HEK293 (cell line): Measurements from ENCODE around the gene ENAH.

Experiments
- CTCF ChIA-PET: fragments of 350-600 bp; formaldehyde crosslinking; extraction: SDS; loops from one replicate; lab custom pipeline; 2021; ENCODE audit warnings: antibody characterized with exemption; lab: Yijun Ruan, JAX
- POLR2A ChIA-PET: fragments of 300-600 bp; formaldehyde crosslinking; extraction: SDS; loops from one replicate; lab custom pipeline; 2020; ENCODE audit warnings: antibody characterized with exemption, inconsistent platforms; lab: Yijun Ruan, JAX
- H3K27ac ChIP-seq: fragments of 200-500 bp; sonication (Bioruptor generic); 2 replicates; pipeline ENCODE4 v1.5.1; 2014; ENCODE audit warnings: low read depth, low read length, control low read depth, inconsistent platforms; ENCODE audit errors: extremely low read depth
- H3K36me3 ChIP-seq, 2 experiments: fragments of 200-500 bp in 1 of 2; sonication (Bioruptor generic) in 1 of 2; 1 replicate in 1 of 2; 2 replicates in 1 of 2; pipeline ENCODE4 v1.5.1; 2014 to 2017; ENCODE audit warnings: inconsistent platforms in 2 of 2, low read length in 2 of 2; ENCODE audit not compliant: control insufficient read depth in 2 of 2, insufficient read depth in 1 of 2
- H3K4me1 ChIP-seq: fragments of 200-500 bp; sonication (Bioruptor generic); 2 replicates; pipeline ENCODE4 v1.5.1; 2014; ENCODE audit warnings: mild to moderate bottlenecking, low read length, inconsistent platforms; ENCODE audit not compliant: control insufficient read depth, insufficient read depth
- H3K4me3 ChIP-seq: 2 replicates; pipeline ENCODE4 v1.5.1; 2011; ENCODE audit warnings: low read depth, mild to moderate bottlenecking, control low read depth, low read length, moderate library complexity
- H3K9me3 ChIP-seq: fragments of 200-500 bp; sonication (Bioruptor generic); 2 replicates; pipeline ENCODE4 v1.5.1; 2014; ENCODE audit warnings: low read depth, low read length, inconsistent platforms; ENCODE audit not compliant: control insufficient read depth, insufficient read depth
- GLIS1 ChIP-seq: fragments of 450-650 bp; formaldehyde crosslinking; IDR thresholded peaks from 2 replicates; pipeline ENCODE4 v1.5.1; 2016; ENCODE audit warnings: missing biosample characterization, missing genetic modification characterization
- REST ChIP-seq: fragments of 450-650 bp; formaldehyde crosslinking; IDR thresholded peaks from 2 replicates; pipeline ENCODE4 v1.5.1; 2016; ENCODE audit warnings: missing biosample characterization, missing genetic modification characterization
- SETDB1 ChIP-seq: IDR thresholded peaks from one replicate; pipeline ENCODE4 v1.6.1; 2017; ENCODE audit warnings: mild to moderate bottlenecking, low read length, moderate library complexity, mixed read lengths; ENCODE audit not compliant: insufficient read length
- ZBTB10 ChIP-seq: fragments of 450-650 bp; formaldehyde crosslinking; IDR thresholded peaks from 2 replicates; pipeline ENCODE4 v1.5.1; 2016; ENCODE audit warnings: missing biosample characterization, missing genetic modification characterization
- ZBTB8A ChIP-seq: fragments of 450-650 bp; formaldehyde crosslinking; IDR thresholded peaks from 2 replicates; pipeline ENCODE4 v1.5.1; 2016; ENCODE audit warnings: missing biosample characterization, missing genetic modification characterization
- ZEB2 ChIP-seq: fragments of 450-650 bp; formaldehyde crosslinking; IDR thresholded peaks from 2 replicates; pipeline ENCODE4 v1.5.1; 2016; ENCODE audit warnings: missing biosample characterization, missing genetic modification characterization
- ZIC2 ChIP-seq: fragments of 450-650 bp; formaldehyde crosslinking; IDR thresholded peaks from 2 replicates; pipeline ENCODE4 v1.5.1; 2016; ENCODE audit warnings: missing biosample characterization, missing genetic modification characterization
- ZNF140 ChIP-seq: fragments of 450-650 bp; formaldehyde crosslinking; IDR thresholded peaks from 2 replicates; pipeline ENCODE4 v1.5.1; 2016; ENCODE audit warnings: missing biosample characterization, missing genetic modification characterization
- ZNF214 ChIP-seq: fragments of 450-650 bp; formaldehyde crosslinking; IDR thresholded peaks from 2 replicates; pipeline ENCODE4 v1.5.1; 2017; ENCODE audit warnings: missing biosample characterization, mild to moderate bottlenecking, missing genetic modification characterization, borderline replicate concordance
- ZNF239 ChIP-seq: fragments of 450-650 bp; formaldehyde crosslinking; IDR thresholded peaks from 2 replicates; pipeline ENCODE4 v1.5.1; 2016; ENCODE audit warnings: missing biosample characterization, missing genetic modification characterization
- ZNF280D ChIP-seq: fragments of 450-650 bp; formaldehyde crosslinking; IDR thresholded peaks from 2 replicates; pipeline ENCODE4 v1.5.1; 2016; ENCODE audit warnings: missing biosample characterization, missing genetic modification characterization
- ZNF335 ChIP-seq: fragments of 450-650 bp; formaldehyde crosslinking; conservative IDR thresholded peaks from 2 replicates; pipeline ENCODE4 v1.5.1; 2016; ENCODE audit warnings: missing biosample characterization, missing genetic modification characterization
- ZNF513 ChIP-seq: fragments of 450-650 bp; IDR thresholded peaks from 2 replicates; pipeline ENCODE4 v1.5.1; 2018; ENCODE audit warnings: missing biosample characterization, missing genetic modification characterization
- ZNF623 ChIP-seq: fragments of 450-650 bp; formaldehyde crosslinking; IDR thresholded peaks from 2 replicates; pipeline ENCODE4 v1.5.1; 2016; ENCODE audit warnings: missing biosample characterization, missing genetic modification characterization
- ZNF624 ChIP-seq: fragments of 450-650 bp; formaldehyde crosslinking; IDR thresholded peaks from 2 replicates; pipeline ENCODE4 v1.5.1; 2017; ENCODE audit warnings: missing biosample characterization, missing genetic modification characterization
- ZNF777 ChIP-seq: fragments of 450-650 bp; formaldehyde crosslinking; IDR thresholded peaks from 2 replicates; pipeline ENCODE4 v1.5.1; 2017; ENCODE audit warnings: missing biosample characterization, missing genetic modification characterization, borderline replicate concordance
- ZNF785 ChIP-seq: fragments of 450-650 bp; formaldehyde crosslinking; IDR thresholded peaks from 2 replicates; pipeline ENCODE4 v1.5.1; 2016; ENCODE audit warnings: missing biosample characterization, missing genetic modification characterization
- ZNF830 ChIP-seq: fragments of 450-650 bp; IDR thresholded peaks from 2 replicates; pipeline ENCODE4 v1.5.0; 2018; ENCODE audit warnings: missing biosample characterization, missing genetic modification characterization, low read depth, mild to moderate bottlenecking, moderate library complexity

Gene ENAH

GRCh38 chr1:225446595-225446960 lies 206.3 kb downstream of the ENAH start (continued):
- TF ChIP-seq REST (tag by site-specific recombination) = no peak
- TF ChIP-seq ZNF214 (tag by site-specific recombination) = no peak
- no peak for TF ChIP-seq ZNF513 (tag by site-specific recombination)

GRCh38 chr1:225445639-225446594 lies 207.0 kb downstream of the ENAH start:
- CTCF ChIA-PET = interaction anchor here (0.5 to 1.8 kb wide), 3 partner anchors 29 to 131 kb away, joined by 3 to 9 read pairs (median 4); no protein-coding TSS in a partner anchor
- 0 out of 2 replicates have a peak, but pooled peaks cover 2% of the 10 kb centered on the region for H3K4me1 ChIP-seq
- no peak for TF ChIP-seq ZNF623 (tag by site-specific recombination)
- no peak for TF ChIP-seq ZNF624
- peak; percentile 64; the same call in 1 of the 2 replicates for TF ChIP-seq ZEB2 (tag by site-specific recombination)
- TF ChIP-seq ZNF239 (tag by site-specific recombination) = no peak
- TF ChIP-seq GLIS1 (tag by site-specific recombination) = peak; percentile 60
- peak; percentile 72 for TF ChIP-seq ZIC2
- TF ChIP-seq, all 188 proteins: peak for 3
- POLR2A ChIA-PET = no interaction called here
- Histone ChIP-seq H3K4me3 (no peak overlapping the region), H3K36me3 (no peaks in the 10 kb centered on the region), H3K9me3 (no peaks in the 10 kb centered on the region), H3K27ac (no peak overlapping the region)

- POLR2A ChIA-PET = no interaction called here
- Histone ChIP-seq H3K27ac (no peak overlapping the region), H3K9me3 (no peaks in the 10 kb centered on the region), H3K4me1 (0 out of 2 replicates have a peak, but pooled peaks cover 2% of the 10 kb centered on the region), H3K36me3 (no peaks in the 10 kb centered on the region), H3K4me3 (no peak overlapping the region)
- CTCF ChIA-PET = interaction anchor here (0.6 to 2.5 kb wide), 6 partner anchors 8 to 545 kb away, joined by 3 to 8 read pairs (median 4); no protein-coding TSS in a partner anchor
- TF ChIP-seq ZNF140 (tag by site-specific recombination) (no peak), ZNF777 (tag by site-specific recombination) (no peak), SETDB1 (no peak), ZNF335 (no peak), ZBTB8A (tag by site-specific recombination) (no peak), ZNF830 (tag by site-specific recombination) (no peak), ZBTB10 (tag by site-specific recombination) (no peak), ZNF785 (tag by site-specific recombination) (no peak), ZNF280D (tag by site-specific recombination) (no peak)
Measured at GRCh38 chr1:225442123-225442505, 210.8 kb downstream of the ENAH start.
